OCI-LY3 (cell line): Measurements from ENCODE around the gene CRTAP.
"Not testable (repeated sequence)": the region's sequence is repeated elsewhere in the genome, so short reads cannot be mapped to it uniquely, and the experiment has no call there.

Source experiments
- H2AFZ ChIP-seq: fragments of 200-600, 300-600 bp; shearing (Covaris generic); 2 replicates; pipeline ENCODE4 v1.6.0; 2014; ENCODE audit warnings: antibody characterized with exemption, low read depth, low read length
- H3K27ac ChIP-seq: fragments of 200-600, 300-600 bp; sonication (generic); 2 replicates; pipeline ENCODE4 v1.5.1; 2014; ENCODE audit warnings: mild to moderate bottlenecking, low read length, moderate library complexity, mixed read lengths
- H3K27me3 ChIP-seq: fragments of 200-600, 300-600 bp; sonication (generic); 2 replicates; pipeline ENCODE4 v1.6.1; 2014; ENCODE audit warnings: low read depth, low read length, mixed read lengths
- H3K36me3 ChIP-seq: fragments of 200-600, 300-600 bp; sonication (generic); replicated peaks from 2 replicates; pipeline ENCODE3; 2014; ENCODE audit warnings: low read depth, low read length, mixed read lengths
- H3K4me1 ChIP-seq: fragments of 300-600, 200-600 bp; sonication (generic); 2 replicates; pipeline ENCODE4 v1.6.1; 2014; ENCODE audit warnings: low read length, mixed read lengths
- H3K4me2 ChIP-seq: fragments of 200-600, 300-600 bp; sonication (generic); 2 replicates; pipeline ENCODE4 v1.6.1; 2014; ENCODE audit warnings: low read length, mixed read lengths
- H3K4me3 ChIP-seq: fragments of 300-600, 200-600 bp; sonication (generic); 2 replicates; pipeline ENCODE4 v1.5.1; 2014; ENCODE audit warnings: antibody characterized with exemption, mild to moderate bottlenecking, low read length, moderate library complexity
- H3K79me2 ChIP-seq: fragments of 300-600, 200-600 bp; shearing (Covaris generic); 2 replicates; pipeline ENCODE4 v1.6.1; 2014; ENCODE audit warnings: mild to moderate bottlenecking, low read length, mixed read lengths
- H3K9ac ChIP-seq: fragments of 300-600, 200-600 bp; shearing (Covaris generic); 2 replicates; pipeline ENCODE4 v1.6.0; 2014; ENCODE audit warnings: mild to moderate bottlenecking, low read length, moderate library complexity
- H3K9me3 ChIP-seq: fragments of 200-600, 300-600 bp; shearing (Covaris generic); 2 replicates; pipeline ENCODE4 v1.6.1; 2014; ENCODE audit warnings: low read length, mixed read lengths; ENCODE audit not compliant: insufficient read depth
- H4K20me1 ChIP-seq: fragments of 200-600, 300-600 bp; sonication (generic); 2 replicates; pipeline ENCODE4 v1.6.1; 2016; ENCODE audit warnings: low read length, mixed read lengths; ENCODE audit not compliant: insufficient read depth
- CTCF ChIP-seq: fragments of 200-600, 300-600 bp; sonication (generic); IDR thresholded peaks from 2 replicates; pipeline ENCODE4 v1.5.1; 2014; ENCODE audit warnings: antibody characterized with exemption, low read length, low read depth
- EZH2phosphoT487 ChIP-seq: fragments of 200-600 bp; shearing (Covaris generic); IDR thresholded peaks from 2 replicates; pipeline ENCODE4 v1.6.1; 2018; ENCODE audit warnings: antibody characterized with exemption, mixed run types, low read depth

CRTAP gene

GRCh38 chr3:33076952-33077351 lies 36.9 kb upstream of the CRTAP start:
- Histone ChIP-seq H3K4me3 (no peak overlapping the region), H3K27me3 (no peaks in the 10 kb centered on the region), H3K4me2 (no peak overlapping the region), H3K79me2 (peaks cover 24% of the 10 kb centered on the region), H3K9ac (no peak overlapping the region), H4K20me1 (peaks cover 27% of the 10 kb centered on the region), H3K4me1 (no peaks in the 10 kb centered on the region), H3K27ac (no peak overlapping the region), H3K36me3 (peaks cover 4% of the 10 kb centered on the region), H3K9me3 (no peaks in the 10 kb centered on the region), H2AFZ (no peak overlapping the region)
- TF ChIP-seq EZH2phosphoT487: no peak
- no peak for TF ChIP-seq CTCF

GRCh38 chr3:33077976-33078375 lies 35.8 kb upstream of the CRTAP start:
- no peaks in the 10 kb centered on the region for H3K4me1 ChIP-seq
- H3K79me2 ChIP-seq: peaks cover 32% of the 10 kb centered on the region
- H3K27me3 ChIP-seq: no peaks in the 10 kb centered on the region
- H3K36me3 ChIP-seq: peaks cover 4% of the 10 kb centered on the region
- no peak overlapping the region for H3K4me3 ChIP-seq
- H2AFZ ChIP-seq: no peak overlapping the region
- TF ChIP-seq CTCF (no peak), EZH2phosphoT487 (no peak)
- peaks cover 37% of the 10 kb centered on the region for H4K20me1 ChIP-seq
- no peak overlapping the region for H3K27ac ChIP-seq
- H3K9ac ChIP-seq: no peak overlapping the region
- H3K4me2 ChIP-seq: no peak overlapping the region
- no peaks in the 10 kb centered on the region for H3K9me3 ChIP-seq

- H3K4me1 ChIP-seq, H3K4me3 ChIP-seq, H3K9me3 ChIP-seq, H3K9ac ChIP-seq, H3K4me2 ChIP-seq, H3K27ac ChIP-seq, H3K27me3 ChIP-seq, H2AFZ ChIP-seq: not testable (repeated sequence)
- H3K36me3 ChIP-seq: peaks cover 10% of the 10 kb centered on the region
- peaks cover 43% of the 10 kb centered on the region for H4K20me1 ChIP-seq
- H3K79me2 ChIP-seq: peaks cover 46% of the 10 kb centered on the region
Measured at GRCh38 chr3:33079813-33080212, 34.0 kb upstream of the CRTAP start.

GRCh38 chr3:33081812-33082211 lies 32.0 kb upstream of the CRTAP start:
- TF ChIP-seq EZH2phosphoT487 (no peak), CTCF (no peak)
- Histone ChIP-seq H3K4me2 (no peak overlapping the region), H2AFZ (no peak overlapping the region), H3K4me3 (no peak overlapping the region), H3K4me1 (no peaks in the 10 kb centered on the region), H3K27me3 (no peaks in the 10 kb centered on the region), H3K36me3 (peaks cover 7% of the 10 kb centered on the region), H4K20me1 (peaks cover 44% of the 10 kb centered on the region), H3K9me3 (no peaks in the 10 kb centered on the region), H3K79me2 (peaks cover 65% of the 10 kb centered on the region), H3K27ac (no peak overlapping the region), H3K9ac (no peak overlapping the region)

- Histone ChIP-seq H3K27ac (no peak overlapping the region), H3K4me3 (no peak overlapping the region), H4K20me1 (peaks cover 49% of the 10 kb centered on the region), H3K79me2 (peaks cover 82% of the 10 kb centered on the region), H3K4me1 (peaks cover 6% of the 10 kb centered on the region), H3K36me3 (peaks cover 18% of the 10 kb centered on the region), H3K9ac (no peak overlapping the region), H2AFZ (no peak overlapping the region), H3K4me2 (no peak overlapping the region), H3K27me3 (no peaks in the 10 kb centered on the region), H3K9me3 (no peaks in the 10 kb centered on the region)
- no peak for TF ChIP-seq EZH2phosphoT487
- no peak for TF ChIP-seq CTCF
Measured at GRCh38 chr3:33083958-33084357, 29.9 kb upstream of the CRTAP start.
